HCT116 (cell line): Measurements from ENCODE around the gene LHX4. TPM values are rescaled to one million over a fixed set of nuclear protein-coding genes. Genes with fewer than 3 reads are reported as not detected.

Experiments used
- ATAC-seq: fragments of 200-7000 bp; cut with Tn5 transposase; 2 replicates; pipeline ENCODE4 v1.9.1; 2020; ENCODE audit warnings: mild to moderate bottlenecking, moderate library complexity
- BruUV-seq: library from RNA; stranded (reverse); fragments of 400-500 nt; replicated peaks from 2 replicates; lab custom pipeline; 2021; lab: Mats Ljungman, UMichigan
- CTCF ChIA-PET: fragments of 300-600 bp; sonication (Branson Sonifier 250); formaldehyde crosslinking; loops from one replicate; lab custom pipeline; 2021; ENCODE audit warnings: antibody characterized with exemption; lab: Charles Lee
- POLR2A ChIA-PET: fragments of 300-600, 350-600 bp; sonication (Branson Sonifier 250); formaldehyde crosslinking; loops from one replicate; lab custom pipeline; 2021; ENCODE audit warnings: antibody characterized with exemption; lab: Charles Lee
- RAD21 ChIA-PET, 2 experiments: fragments of 300-600 bp; sonication (Branson Sonifier 250); formaldehyde crosslinking; loops; one replicate each; lab custom pipeline; 2023; ENCODE audit warnings: low total read pairs in 2 of 2; ENCODE audit not compliant: uncharacterized antibody in 2 of 2, unreplicated experiment in 2 of 2, low non-redundant PET in 1 of 2; lab: Charles Lee
- DNase-seq: peaks from one replicate; pipeline ENCODE4 v3.0.0-alpha.2; 2010; ENCODE audit warnings: low read depth, low spot score
- H2AFZ ChIP-seq: fragments of 200-600 bp; shearing (Covaris generic), sonication (generic); 2 replicates; pipeline ENCODE4 v1.6.1; 2017; ENCODE audit warnings: low read depth, mixed run types, mixed read lengths, antibody characterized with exemption, low read length; ENCODE audit not compliant: poor library complexity, severe bottlenecking
- H3K27ac ChIP-seq: 2 replicates; pipeline ENCODE4 v1.5.1; 2012; ENCODE audit warnings: low read depth, low read length
- H3K27me3 ChIP-seq: fragments of 200-600 bp; sonication (generic); 2 replicates; pipeline ENCODE4 v1.6.1; 2016; ENCODE audit warnings: mixed run types, low read length, mixed read lengths; ENCODE audit not compliant: insufficient read depth
- H3K36me3 ChIP-seq, 2 experiments: fragments of 200-500 bp in 1 of 2; fragments of 200-600 bp in 1 of 2; sonication (Bioruptor generic) in 1 of 2; sonication (generic) in 1 of 2; 2 replicates each; pipeline versions ENCODE4 v1.5.1 to v1.6.1; 2014 to 2016; ENCODE audit warnings: low read length in 2 of 2, inconsistent platforms in 1 of 2, mixed read lengths in 1 of 2, mixed run types in 1 of 2; ENCODE audit not compliant: insufficient read depth in 2 of 2, control insufficient read depth in 1 of 2
- H3K4me1 ChIP-seq, 2 experiments: fragments of 200-600 bp in 1 of 2; sonication (generic) in 1 of 2; 2 replicates each; pipeline versions ENCODE4 v1.5.1 to v1.6.1; 2012 to 2017; ENCODE audit warnings: low read length in 2 of 2, inconsistent platforms in 1 of 2, mild to moderate bottlenecking in 1 of 2, mixed read lengths in 1 of 2, mixed run types in 1 of 2, moderate library complexity in 1 of 2; ENCODE audit not compliant: insufficient read depth in 2 of 2, control insufficient read depth in 1 of 2
- H3K4me2 ChIP-seq: fragments of 200-600 bp; sonication (generic); 2 replicates; pipeline ENCODE4 v1.6.1; 2017; ENCODE audit warnings: mixed run types, low read length, mixed read lengths
- H3K4me3 ChIP-seq, 2 experiments: fragments of 200-600 bp in 1 of 2; sonication (generic) in 1 of 2; replicated peaks in 1 of 2; 2 replicates each; pipeline ENCODE4 v1.5.1; 2011 to 2016; ENCODE audit warnings: low read length in 2 of 2, control low read depth in 1 of 2, low read depth in 1 of 2, mild to moderate bottlenecking in 1 of 2, mixed read lengths in 1 of 2, mixed run types in 1 of 2
- H3K79me2 ChIP-seq: fragments of 200-600 bp; sonication (generic); 2 replicates; pipeline ENCODE4 v1.6.1; 2017; ENCODE audit warnings: mild to moderate bottlenecking, mixed run types, low read length, moderate library complexity, mixed read lengths; ENCODE audit not compliant: insufficient read depth
- H3K9ac ChIP-seq: fragments of 200-600 bp; sonication (generic); 2 replicates; pipeline ENCODE4 v1.6.1; 2016; ENCODE audit warnings: low read length, mixed read lengths
- H3K9me2 ChIP-seq: fragments of 200-600 bp; sonication (generic), shearing (Covaris generic); 2 replicates; pipeline ENCODE4 v1.6.1; 2017; ENCODE audit warnings: mixed run types, mild to moderate bottlenecking, moderate library complexity; ENCODE audit not compliant: insufficient read depth
- H3K9me3 ChIP-seq, 2 experiments: fragments of 200-500 bp in 1 of 2; fragments of 200-600 bp in 1 of 2; sonication (Bioruptor generic) in 1 of 2; sonication (generic) in 1 of 2; 2 replicates each; pipeline ENCODE4 v1.6.1; 2014 to 2017; ENCODE audit warnings: low read length in 2 of 2, mixed read lengths in 2 of 2, inconsistent platforms in 1 of 2, low read depth in 1 of 2, mild to moderate bottlenecking in 1 of 2, mixed run types in 1 of 2, moderate library complexity in 1 of 2; ENCODE audit not compliant: control insufficient read depth in 1 of 2, insufficient read depth in 1 of 2
- H4K20me1 ChIP-seq: fragments of 200-600 bp; sonication (generic), shearing (Covaris generic); 2 replicates; pipeline ENCODE4 v1.6.1; 2017; ENCODE audit warnings: mixed run types, mild to moderate bottlenecking, moderate library complexity; ENCODE audit not compliant: insufficient read depth
- ELF1 ChIP-seq: IDR thresholded peaks from 2 replicates; pipeline ENCODE4 v1.6.1; 2012; ENCODE audit warnings: low read depth, borderline replicate concordance
- SIN3A ChIP-seq: IDR thresholded peaks from 2 replicates; pipeline ENCODE4 v1.6.1; 2012; ENCODE audit warnings: low read depth
- SRF ChIP-seq: IDR thresholded peaks from 2 replicates; pipeline ENCODE4 v1.6.1; 2012; ENCODE audit warnings: low read depth
- intact Hi-C: fragments of 100-400 bp; cut with micrococcal nuclease; formaldehyde crosslinking; loops from 2 replicates; pipeline ENCODE4 v1.10.0; 2022
- total RNA-seq: library from RNA; stranded (reverse); gene quantifications from one replicate; pipeline ENCODE4 v1.2.1, GENCODE V29; 2021; ENCODE audit not compliant: unreplicated experiment
- TF ChIP-seq, protein P1 (sequence below): IDR thresholded peaks from 2 replicates; pipeline ENCODE4 v1.6.1; 2011; ENCODE audit warnings: mild to moderate bottlenecking, low read length, moderate library complexity; ENCODE audit not compliant: insufficient replicate concordance; ENCODE audit errors: extremely low read depth

The LHX4 gene
- total RNA-seq, 1 experiment from 2014 or later = 0.44 TPM

DNA sequence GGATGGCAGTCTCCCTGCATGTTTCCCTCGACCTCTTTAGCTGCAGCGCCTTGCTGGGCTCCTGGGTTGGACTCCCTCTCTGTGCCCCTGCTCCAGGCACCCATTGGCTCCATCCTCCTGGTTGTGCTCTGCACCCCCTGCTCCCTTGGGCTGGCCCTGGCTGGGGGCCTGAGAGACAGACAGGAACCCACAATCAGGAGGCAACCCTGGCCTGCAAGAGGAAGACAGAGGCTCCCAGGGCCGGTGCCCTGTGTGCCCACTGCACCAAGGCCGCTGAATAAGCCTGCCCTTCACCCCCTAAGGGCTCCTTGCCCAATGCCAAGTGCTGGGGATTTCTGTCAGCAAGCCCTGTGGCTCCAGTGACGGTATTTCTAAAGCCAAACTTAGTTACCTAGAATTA is 31.5 kb upstream of the LHX4 start:
- RAD21 ChIA-PET = no interaction called here
- H2AFZ ChIP-seq = no peak overlapping the region
- intact Hi-C loops = no loop called here
- H3K79me2 ChIP-seq = no peaks in the 10 kb centered on the region
- H3K36me3 ChIP-seq = no peaks in the 10 kb centered on the region
- ATAC-seq (no peak), DNase-seq (no peak)
- BruUV-seq = no TSS peak
- no peaks in the 10 kb centered on the region for H3K9me2 ChIP-seq
- no peak overlapping the region for H3K4me3 ChIP-seq
- H3K27ac ChIP-seq = no peak overlapping the region
- TF ChIP-seq SIN3A (no peak), SRF (no peak)
- TF ChIP-seq, protein P1, sequence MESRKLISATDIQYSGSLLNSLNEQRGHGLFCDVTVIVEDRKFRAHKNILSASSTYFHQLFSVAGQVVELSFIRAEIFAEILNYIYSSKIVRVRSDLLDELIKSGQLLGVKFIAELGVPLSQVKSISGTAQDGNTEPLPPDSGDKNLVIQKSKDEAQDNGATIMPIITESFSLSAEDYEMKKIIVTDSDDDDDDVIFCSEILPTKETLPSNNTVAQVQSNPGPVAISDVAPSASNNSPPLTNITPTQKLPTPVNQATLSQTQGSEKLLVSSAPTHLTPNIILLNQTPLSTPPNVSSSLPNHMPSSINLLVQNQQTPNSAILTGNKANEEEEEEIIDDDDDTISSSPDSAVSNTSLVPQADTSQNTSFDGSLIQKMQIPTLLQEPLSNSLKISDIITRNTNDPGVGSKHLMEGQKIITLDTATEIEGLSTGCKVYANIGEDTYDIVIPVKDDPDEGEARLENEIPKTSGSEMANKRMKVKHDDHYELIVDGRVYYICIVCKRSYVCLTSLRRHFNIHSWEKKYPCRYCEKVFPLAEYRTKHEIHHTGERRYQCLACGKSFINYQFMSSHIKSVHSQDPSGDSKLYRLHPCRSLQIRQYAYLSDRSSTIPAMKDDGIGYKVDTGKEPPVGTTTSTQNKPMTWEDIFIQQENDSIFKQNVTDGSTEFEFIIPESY = no peak
- H3K4me1 ChIP-seq = no peaks in the 10 kb centered on the region
- H3K9ac ChIP-seq = no peak overlapping the region
- no peak overlapping the region for H3K4me2 ChIP-seq
- H3K27me3 ChIP-seq = no peaks in the 10 kb centered on the region
- H4K20me1 ChIP-seq = no peaks in the 10 kb centered on the region
- no peaks in the 10 kb centered on the region for H3K9me3 ChIP-seq
- CTCF ChIA-PET = no interaction called here
- POLR2A ChIA-PET = no interaction called here

DNA sequence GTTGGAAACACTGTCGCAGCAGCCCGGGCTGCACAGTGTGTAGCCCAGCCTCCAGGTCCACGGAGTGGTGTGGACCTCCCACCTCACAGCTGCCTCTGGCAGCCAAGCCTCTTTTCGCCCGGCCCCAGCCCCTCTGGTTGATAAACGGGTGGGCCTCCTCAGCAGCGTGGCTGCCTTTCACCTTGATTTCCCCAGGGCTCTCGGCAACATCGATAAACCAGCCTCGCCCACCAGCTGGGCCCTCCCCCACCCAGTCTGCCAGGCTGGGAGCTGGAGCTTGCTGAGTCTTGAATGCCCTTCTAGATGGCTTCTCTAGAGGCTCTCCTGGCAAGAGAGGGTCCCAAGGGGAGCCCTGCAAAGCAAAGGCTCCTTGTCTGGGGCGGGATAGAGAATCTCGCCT is 31.0 kb upstream of the LHX4 start:
- H3K4me3 ChIP-seq = no peak overlapping the region
- DNase-seq = no peak
- CTCF ChIA-PET = no interaction called here
- POLR2A ChIA-PET = no interaction called here
- no peaks in the 10 kb centered on the region for H3K9me2 ChIP-seq
- no peaks in the 10 kb centered on the region for H3K27me3 ChIP-seq
- no peaks in the 10 kb centered on the region for H4K20me1 ChIP-seq
- H3K4me2 ChIP-seq = no peak overlapping the region
- H3K36me3 ChIP-seq = no peaks in the 10 kb centered on the region
- no peak for TF ChIP-seq ELF1
- TF ChIP-seq, all 23 proteins: peak for 0
- RAD21 ChIA-PET = no interaction called here
- no peaks in the 10 kb centered on the region for H3K4me1 ChIP-seq
- no peak overlapping the region for H2AFZ ChIP-seq
- no peaks in the 10 kb centered on the region for H3K9me3 ChIP-seq
- no peak overlapping the region for H3K27ac ChIP-seq
- no peak for ATAC-seq
- H3K9ac ChIP-seq = no peak overlapping the region
- no peaks in the 10 kb centered on the region for H3K79me2 ChIP-seq
- intact Hi-C loops = no loop called here
- BruUV-seq = no TSS peak
